ENCODE data around the gene CALHM1.

- TF ChIP-seq POLR2AphosphoS5 (IDR thresholded peaks at IDR 0.05; ENCODE audit: low read depth, low read length) = no peak
- no peak for TF ChIP-seq POLR2A (IDR thresholded peaks at IDR 0.05; ENCODE audit: low read depth, low read length)
- no peak for TF ChIP-seq TAF1 (IDR thresholded peaks at IDR 0.05; ENCODE audit: borderline replicate concordance, low read depth, low read length)
These were observed 33.1 kb upstream of the CALHM1 start for GRCh38 chr10:103491729-103492364.
